ENCODE results near the gene SHQ1. TPM values are rescaled to one million over a fixed set of nuclear protein-coding genes. Genes with fewer than 3 reads are reported as not detected.

The SHQ1 gene
- total RNA-seq, 1 donor from 2014 or later = 17.2 TPM

DNA sequence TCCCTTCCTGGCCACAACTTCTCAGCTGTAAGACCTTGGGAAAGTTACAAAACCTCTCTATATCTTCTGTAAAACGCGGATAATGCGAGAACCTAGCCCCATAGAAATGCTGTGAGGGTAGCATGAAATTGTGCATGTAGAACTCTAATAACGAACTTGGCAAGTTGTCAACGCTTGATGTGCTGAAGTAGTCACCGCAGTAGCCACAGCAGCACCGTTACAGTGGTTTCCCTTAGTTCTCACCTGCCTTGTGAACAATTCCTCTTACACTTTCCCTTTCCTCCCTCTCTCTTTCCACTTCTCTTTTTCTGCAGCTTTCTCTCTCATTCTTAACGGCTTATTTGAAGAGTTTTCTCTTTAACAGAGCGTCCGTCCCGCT is 447 bp upstream of the SHQ1 start:
- no peak for DNase-seq

GRCh38 chr3:72847282-72847681 is 963 bp downstream of the SHQ1 start:
- no peak for DNase-seq

- no peak for DNase-seq
Observed at GRCh38 chr3:72846166-72846565, 2.1 kb downstream of the SHQ1 start.

- DNase-seq = no peak
Observed at GRCh38 chr3:72844436-72844993, 3.7 kb downstream of the SHQ1 start.

- DNase-seq = no peak
Observed at GRCh38 chr3:72839057-72839456, 9.2 kb downstream of the SHQ1 start.

DNA sequence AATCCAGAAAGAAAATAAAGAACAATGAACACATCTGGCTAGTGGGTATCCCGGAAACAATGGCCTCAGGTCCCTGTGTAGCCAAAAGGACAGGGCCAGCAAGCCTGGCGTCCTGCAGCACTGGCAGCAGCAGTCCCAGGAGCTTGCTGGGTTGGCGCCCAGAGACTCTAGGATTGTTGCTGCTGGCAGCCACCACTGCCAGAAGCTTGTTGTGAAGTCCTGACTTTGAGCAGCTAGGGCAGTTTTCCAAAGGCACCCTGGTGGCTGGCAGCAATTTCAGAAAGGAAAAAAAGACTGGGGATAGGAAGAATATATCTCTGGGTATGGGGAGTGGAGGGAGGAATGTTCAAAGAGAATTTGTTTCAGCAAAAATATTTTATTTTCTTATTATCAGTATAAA is 11.3 kb downstream of the SHQ1 start:
- no peak for DNase-seq

DNA sequence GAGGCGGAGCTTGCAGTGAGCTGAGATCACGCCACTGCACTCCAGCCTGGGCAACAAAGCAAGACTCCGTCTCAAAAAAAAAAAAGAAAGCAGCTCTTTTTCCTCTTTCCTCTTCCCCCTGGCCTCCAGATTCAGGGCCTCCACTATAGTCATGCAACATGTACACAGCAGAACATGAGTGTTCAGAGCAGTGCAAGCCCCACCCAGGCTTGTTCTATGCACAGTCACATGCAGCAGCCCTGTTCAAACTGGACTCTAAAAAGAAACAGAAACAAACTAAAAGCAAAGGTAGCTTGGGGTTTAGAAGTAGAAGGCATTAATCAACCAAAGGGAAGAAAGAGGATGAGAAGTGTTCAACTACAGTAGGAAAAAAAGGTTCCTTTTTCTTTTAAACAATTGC is 11.8 kb downstream of the SHQ1 start:
- DNase-seq = no peak

- DNase-seq = no peak
Observed at GRCh38 chr3:72830452-72831223, 17.6 kb downstream of the SHQ1 start.

- no peak for DNase-seq
Observed at GRCh38 chr3:72829701-72830100, 18.5 kb downstream of the SHQ1 start.

GRCh38 chr3:72821161-72821781 is 27.0 kb downstream of the SHQ1 start:
- peak; percentile 43 for DNase-seq

DNA sequence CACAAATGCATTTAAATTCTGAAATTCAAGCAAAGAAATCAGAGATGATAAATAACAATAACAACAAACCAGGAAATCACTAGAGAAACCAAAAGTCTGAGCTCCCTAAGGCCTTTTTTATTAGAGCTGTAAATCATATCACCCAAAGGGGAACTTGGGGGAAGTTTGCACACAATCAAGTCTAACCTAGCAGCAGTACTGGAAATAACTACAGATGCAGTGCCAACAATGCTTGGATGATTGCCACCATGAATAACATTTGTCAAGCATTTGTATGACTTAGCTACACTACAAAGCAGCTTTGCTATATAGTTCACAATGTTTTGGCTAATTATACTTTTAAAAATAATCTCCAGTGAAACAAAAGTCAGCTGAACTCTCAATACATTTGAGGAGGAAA is 27.8 kb downstream of the SHQ1 start:
- DNase-seq = peak; percentile 74

- no peak for DNase-seq
Observed at GRCh38 chr3:72818905-72819304, 29.3 kb downstream of the SHQ1 start.

DNA sequence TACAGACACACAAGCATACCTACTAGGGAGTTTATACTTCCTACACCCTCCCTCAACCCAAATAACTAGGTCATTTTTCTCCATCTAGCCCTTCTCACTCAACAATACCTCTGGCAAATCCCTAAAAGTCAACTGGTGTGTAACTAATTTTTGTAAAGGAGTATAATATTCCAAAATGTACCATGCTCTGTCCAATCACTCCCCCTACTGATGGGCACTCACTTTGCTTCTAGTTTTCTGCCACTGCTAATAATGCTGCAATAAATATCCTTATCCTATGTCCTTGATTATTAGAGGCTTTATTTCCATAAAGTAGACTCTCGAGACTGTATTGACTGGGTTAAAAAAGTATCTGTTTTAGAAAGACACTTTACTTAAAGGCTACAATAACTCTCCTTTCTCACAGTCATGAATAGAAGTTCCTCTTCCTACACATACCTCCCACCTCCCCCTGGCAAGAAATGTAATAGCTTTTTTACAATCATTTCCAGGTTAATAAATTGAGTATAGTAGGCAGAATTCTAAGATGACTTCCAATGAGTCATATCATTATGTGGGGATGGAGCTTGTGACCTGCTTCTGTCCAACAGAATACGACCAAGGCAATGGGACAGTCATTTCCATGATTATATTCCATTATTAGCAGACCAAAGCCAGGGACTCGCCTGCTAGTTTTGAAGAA is 30.0 kb downstream of the SHQ1 start:
- peak; percentile 70 for DNase-seq

DNA sequence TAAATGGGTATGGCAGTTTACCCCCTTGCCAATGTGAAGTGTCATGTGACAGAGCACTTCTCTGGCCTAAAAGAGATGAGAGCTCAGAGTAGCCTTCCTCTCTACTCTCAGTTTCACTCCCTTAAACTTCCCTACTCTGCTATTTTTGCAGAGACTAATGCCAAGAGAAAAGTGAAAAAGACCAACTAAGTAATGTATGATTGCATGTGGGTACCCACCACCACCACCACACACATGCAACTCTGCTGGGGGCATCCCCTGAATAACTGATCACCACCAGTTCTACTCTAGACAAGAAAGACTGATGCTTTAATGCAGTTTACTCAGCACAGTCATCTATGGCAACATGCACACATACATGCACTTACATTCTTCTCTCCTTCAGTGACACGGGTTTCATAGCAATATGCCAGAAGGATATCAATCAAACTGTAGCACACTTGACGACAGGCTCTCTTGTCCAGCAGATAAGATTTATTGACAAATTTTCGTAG is 31.3 kb downstream of the SHQ1 start:
- DNase-seq = no peak

GRCh38 chr3:72814308-72814707 is 33.9 kb downstream of the SHQ1 start:
- DNase-seq = no peak

- DNase-seq = no peak
Observed at GRCh38 chr3:72812201-72812600, 36.0 kb downstream of the SHQ1 start.

DNA sequence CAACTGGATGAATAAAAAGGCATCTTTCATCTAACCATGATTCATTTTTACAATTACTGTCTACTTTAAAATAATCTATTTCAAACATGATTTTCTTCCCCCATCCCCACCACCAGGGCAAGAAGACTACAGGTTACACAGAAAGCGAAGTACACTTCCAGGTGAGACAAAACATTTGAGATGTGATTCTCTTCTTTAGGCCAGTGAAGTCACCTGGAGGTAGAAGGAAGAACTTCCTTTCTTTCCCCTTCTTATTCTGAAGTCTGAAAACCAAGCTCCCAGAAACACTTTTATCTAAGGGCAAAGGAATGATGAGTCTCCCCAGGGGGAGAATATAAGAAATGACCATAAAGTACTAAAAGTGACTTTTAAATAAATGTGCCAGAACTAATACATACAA is 36.7 kb downstream of the SHQ1 start:
- DNase-seq = no peak

DNA sequence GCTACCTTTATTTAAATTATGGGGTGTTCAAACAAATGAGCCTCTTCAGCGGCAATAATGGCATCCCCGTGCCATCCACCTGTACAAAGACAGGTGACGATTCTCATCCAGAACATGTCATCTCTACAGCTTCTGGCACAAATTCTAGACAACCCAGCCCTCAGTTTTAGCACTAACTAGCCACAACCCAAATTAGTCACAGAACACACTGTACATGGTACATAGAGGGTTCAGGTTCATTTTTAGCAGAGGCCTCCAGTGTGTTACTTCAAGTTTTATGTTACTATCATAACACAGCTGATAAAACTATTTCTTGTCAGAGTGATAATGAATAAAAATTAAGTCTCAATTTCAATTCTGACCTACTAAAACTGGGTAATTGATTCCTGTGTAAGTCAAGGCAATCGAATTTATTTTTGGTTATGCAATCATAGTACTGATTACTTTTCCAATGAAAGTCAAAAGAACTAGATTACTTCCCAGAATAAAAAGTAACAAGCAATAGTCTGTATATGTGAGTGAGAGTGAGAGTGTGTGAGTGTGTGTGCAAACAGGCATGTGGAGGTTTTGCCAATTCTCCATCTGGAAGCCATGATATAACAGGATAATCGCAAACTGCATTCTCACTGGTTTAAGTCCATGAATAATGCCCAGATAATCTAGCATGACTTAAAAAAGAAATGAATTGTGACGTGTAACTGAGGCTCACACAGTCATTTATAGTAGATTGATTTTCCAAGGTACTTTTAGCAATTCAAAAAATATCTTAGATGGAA is 37.4 kb downstream of the SHQ1 start:
- DNase-seq = peak; percentile 75

- no peak for DNase-seq
Observed at GRCh38 chr3:72810063-72810462, 38.2 kb downstream of the SHQ1 start.

DNA sequence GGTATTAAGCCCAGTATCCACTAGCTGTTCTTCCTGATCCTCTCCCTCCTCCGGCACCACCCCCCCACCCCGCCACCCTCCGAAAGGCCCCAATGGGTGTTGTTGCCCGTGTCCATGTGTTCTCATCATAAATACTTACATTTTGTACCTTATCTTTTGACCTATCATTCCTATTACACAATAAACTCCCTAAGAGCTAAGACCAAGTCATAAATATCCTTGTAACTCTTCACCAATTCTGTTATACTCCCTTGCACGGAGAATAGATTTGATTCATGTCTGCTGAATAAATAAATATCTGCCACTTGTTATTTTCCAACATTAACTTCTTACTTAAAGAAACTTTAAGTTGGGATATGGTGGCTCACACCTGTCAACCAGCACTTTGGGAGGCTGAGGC is 43.9 kb downstream of the SHQ1 start:
- no peak for DNase-seq

DNA sequence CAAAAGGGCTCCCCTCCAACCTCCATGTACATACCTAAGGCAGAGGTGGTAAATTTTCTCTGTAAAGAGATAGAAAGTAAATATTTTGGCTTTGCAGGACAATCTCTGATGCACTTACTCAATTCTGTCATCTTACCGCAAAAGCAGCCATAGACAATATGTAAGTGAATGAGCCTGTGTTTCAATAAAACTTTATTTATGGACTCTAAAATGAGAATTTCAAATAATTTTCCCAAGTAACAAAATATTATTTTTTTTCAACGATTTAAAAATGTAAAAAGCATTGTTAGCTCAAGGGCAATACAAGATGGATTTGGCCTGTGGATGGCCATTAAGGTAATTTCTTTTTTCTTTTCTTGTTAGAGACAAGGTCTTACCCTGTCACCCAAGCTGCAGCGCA is 44.7 kb downstream of the SHQ1 start:
- no peak for DNase-seq

DNA sequence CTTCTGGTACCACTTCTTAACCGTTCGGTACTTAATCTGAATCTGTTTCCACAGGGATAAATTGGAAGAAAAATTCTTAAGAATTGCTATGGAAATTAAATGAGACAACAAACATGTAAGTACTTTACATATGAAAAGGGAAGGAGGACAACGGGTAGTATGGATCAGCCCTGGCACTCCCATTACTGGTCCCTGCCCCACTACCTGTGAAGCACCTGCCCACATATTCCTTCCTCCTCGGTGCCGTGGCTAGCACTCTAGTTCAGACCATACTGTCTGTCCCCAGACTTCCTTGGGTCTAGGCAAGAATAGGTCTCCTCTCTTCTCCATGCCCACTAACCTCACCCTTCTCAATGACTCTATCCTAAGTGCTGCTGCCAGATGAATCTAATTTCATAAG is 46.2 kb downstream of the SHQ1 start:
- no peak for DNase-seq

Measured in tongue (tissue), 2 donors.